GDM1 (cell line): ENCODE results near the gene OARD1.
"Not testable (repeated sequence)": the region's sequence is repeated elsewhere in the genome, so short reads cannot be mapped to it uniquely, and the experiment has no call there.

ENCODE experiments used
- DNase-seq: peaks from one replicate; lab custom pipeline; 2025; lab: John Stamatoyannopoulos, UW

The OARD1 gene, protein sequence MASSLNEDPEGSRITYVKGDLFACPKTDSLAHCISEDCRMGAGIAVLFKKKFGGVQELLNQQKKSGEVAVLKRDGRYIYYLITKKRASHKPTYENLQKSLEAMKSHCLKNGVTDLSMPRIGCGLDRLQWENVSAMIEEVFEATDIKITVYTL

DNA sequence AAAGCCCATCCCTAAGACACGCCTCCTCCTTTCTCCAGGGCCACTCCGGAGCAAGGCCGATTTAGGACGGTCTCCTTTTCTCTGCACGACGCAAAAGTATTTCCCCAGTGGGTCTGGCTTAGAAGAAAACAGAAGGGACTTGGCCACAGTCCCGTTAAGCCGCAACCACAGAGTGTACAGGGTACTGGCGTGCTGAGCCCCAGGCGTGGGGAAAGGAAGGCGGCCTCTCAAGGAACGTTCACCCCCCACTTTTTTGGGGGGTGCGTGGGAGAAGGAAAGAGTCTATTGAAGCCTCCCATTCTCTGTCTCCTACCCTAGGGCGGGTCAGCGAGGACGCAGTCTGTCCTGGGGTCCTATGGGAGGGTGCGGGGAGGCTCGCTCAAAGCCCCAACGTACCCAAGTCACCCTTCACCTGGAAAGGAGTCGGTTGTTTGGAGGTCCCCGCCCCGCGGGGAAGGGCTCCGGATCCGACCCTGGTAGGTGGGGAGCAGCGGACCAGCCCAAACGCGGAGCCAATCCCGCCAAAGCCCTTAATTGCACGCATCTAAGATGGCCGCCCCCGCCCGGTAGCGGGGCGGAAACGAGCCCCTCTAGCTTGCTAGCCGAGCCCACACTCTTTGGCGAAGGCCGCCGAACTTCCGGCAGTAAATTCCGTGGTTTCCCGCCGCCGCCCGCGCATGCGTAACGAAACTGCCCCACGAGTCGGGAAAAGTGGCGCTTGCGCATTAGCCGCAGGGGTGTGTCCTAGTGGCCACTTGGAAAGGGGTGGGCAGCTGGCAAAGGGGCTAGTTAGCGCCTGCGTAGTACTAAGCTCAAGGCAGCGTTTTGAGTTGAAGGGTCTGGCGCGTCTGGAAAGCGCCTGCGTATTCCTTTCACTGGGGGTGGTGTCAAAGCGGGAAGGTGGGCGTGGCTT, at the start of gene OARD1:
Gene OARD1 (minus strand): TSS at position 434 of the 913 bp plus-strand sequence. CDS start 722 bp downstream, outside the sequence.
- DNase-seq: peak; percentile 99

- no peak for DNase-seq
Observed at GRCh38 chr6:41120058-41120457, 47.9 kb upstream of the OARD1 start.

- DNase-seq: no peak
Observed at GRCh38 chr6:41119508-41119907, 47.4 kb upstream of the OARD1 start.

GRCh38 chr6:41115027-41115426, 42.9 kb upstream of the OARD1 start:
- not testable (repeated sequence) for DNase-seq

- no peak for DNase-seq
Observed at GRCh38 chr6:41111017-41111416, 38.9 kb upstream of the OARD1 start.

DNA sequence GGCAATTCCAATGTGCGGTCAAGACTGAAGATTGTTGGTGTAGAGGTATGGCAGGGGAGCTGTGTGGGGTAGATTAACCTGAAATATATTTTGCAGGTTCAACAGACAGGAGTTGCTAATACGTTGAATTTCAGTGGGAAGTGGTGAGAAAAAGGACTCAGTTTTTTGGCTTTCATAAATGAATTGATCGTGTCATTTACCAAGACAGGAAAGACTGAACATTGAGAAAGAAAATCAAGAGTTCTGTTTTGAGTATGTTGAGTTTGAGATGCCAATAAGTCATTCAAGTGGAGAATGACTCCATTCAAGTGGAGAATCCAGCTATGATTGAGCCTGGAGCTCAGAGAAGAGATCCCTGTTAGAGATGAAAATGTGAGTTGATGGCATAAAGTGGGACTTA, 31.7 kb upstream of the OARD1 start:
- no peak for DNase-seq

- no peak for DNase-seq
Observed at GRCh38 chr6:41100871-41101287, 28.7 kb upstream of the OARD1 start.

GRCh38 chr6:41098366-41098765, 26.2 kb upstream of the OARD1 start:
- DNase-seq: no peak

- DNase-seq: no peak
Observed at GRCh38 chr6:41097467-41098090, 25.4 kb upstream of the OARD1 start.

- no peak for DNase-seq
Observed at GRCh38 chr6:41093729-41094128, 21.6 kb upstream of the OARD1 start.

- DNase-seq: no peak
Observed at GRCh38 chr6:41092421-41093140, 20.4 kb upstream of the OARD1 start.

DNA sequence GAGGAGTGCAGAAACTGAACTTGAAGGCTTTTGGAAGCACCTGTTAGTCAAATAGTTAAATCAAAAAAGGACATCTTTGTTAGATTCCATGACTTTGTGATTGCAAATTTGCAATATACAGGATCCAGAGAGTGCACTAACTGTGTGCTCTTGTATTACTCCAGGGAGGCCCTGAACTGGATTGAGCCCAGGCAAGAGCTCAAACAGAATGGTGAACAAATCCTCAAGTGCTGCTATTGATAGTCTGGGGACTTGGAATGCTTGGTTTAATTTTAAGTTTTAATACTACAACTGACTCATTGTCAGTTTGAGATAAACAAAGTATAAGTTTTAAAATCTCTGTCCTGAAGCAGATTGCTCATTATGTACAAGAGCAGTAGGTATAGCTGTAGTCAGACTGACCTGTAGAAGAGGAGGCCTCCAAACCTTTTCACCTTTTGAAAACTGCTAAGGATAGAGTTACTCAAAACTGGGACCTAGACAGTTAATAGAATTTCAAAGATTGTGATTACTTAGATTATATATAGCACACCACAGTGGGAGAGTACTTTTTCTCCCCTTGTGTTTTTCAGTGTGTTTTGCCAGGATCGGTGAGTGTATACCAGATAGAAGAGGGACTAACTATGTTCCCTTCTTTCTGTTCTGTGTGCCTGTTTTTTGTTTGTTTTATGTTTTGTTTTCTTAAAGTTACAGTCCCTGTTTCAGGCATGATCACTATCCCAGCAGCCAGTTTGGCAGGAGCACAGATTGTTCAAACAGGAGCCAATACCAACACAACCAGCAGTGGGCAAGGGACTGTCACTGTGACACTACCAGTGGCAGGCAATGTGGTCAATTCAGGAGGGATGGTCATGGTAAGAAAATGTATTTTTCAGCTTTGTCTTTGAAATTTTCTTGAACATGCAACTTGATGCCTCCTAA, 18.9 kb upstream of the OARD1 start:
- no peak for DNase-seq

DNA sequence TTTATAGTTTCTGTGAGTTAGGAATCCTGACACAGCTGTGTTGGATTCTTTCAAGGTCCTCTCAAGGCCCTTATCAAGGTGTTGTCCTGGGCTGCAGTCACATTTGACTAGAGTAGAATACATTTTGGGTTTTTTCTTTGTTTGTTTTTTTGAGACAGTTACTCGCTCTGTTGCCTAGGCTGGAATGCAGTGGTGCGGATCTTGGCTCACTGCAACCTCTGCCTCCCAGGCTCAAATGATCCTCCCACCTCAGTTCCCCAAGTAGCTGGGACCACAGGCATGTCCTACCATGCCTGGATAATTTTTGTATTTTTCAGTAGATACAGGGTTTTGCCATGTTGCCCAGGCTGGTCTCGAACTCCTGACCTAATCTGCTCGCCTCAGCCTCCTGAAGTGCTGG, 16.3 kb upstream of the OARD1 start:
- DNase-seq: no peak

GRCh38 chr6:41085182-41085581, 13.0 kb upstream of the OARD1 start:
- no peak for DNase-seq

GRCh38 chr6:41083072-41083471, 10.9 kb upstream of the OARD1 start:
- no peak for DNase-seq

DNA sequence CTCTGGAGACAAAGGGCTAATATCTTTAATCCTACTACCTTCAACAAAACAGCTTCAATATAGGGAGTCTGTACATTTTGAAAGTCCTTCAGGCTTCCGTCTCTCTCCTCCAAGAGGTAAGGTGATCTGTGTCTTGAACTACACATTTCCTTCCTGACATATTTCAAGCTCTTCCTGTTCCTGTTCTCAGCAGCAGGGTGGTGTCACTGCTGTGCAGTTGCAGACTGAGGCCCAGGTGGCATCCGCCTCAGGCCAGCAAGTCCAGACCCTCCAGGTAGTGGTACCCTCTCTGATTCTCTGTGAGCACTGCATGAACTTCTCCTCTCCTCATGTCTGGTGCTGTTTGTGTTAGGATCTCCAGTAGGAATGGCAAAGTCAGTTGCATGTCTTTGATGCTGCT, 8.5 kb upstream of the OARD1 start:
- DNase-seq: no peak

GRCh38 chr6:41079080-41079479, 6.9 kb upstream of the OARD1 start:
- no peak for DNase-seq

DNA sequence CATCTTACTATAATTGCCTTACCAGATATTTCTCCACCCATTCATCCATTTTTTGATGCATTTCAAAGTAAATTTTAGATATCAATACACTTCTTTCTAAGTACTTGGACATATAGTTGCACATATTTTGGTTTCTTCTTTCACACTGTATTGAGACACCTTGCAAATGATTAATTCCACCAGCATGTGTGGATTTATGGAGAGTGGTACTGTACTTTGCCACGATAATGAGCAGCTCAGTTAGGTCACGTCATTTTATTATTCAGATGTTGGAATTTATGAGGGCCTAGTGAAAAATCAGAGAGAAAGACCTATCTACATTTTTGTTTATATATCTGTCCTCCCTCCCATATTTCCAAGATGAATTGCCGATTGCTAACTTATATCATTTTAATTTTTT, 5.9 kb upstream of the OARD1 start:
- DNase-seq: no peak

DNA sequence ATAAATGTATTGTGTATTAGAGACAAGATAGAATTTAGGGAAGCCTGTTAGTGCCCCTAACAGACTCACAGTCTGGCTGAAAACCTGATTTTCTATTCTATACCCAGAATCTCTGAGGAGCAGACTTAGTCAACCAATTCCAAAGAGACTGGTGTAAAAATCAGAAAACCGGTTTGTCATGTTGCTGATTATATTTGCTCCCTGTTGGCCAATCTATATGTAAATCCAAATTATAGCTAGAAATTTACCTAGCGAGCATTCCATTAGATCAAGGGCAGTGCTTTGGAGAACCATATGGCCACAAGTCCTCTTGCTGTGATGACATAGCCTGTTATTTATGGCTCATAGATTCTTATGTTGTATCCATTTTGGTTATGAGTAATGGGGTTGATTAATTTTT, 5.4 kb upstream of the OARD1 start:
- DNase-seq: no peak

DNA sequence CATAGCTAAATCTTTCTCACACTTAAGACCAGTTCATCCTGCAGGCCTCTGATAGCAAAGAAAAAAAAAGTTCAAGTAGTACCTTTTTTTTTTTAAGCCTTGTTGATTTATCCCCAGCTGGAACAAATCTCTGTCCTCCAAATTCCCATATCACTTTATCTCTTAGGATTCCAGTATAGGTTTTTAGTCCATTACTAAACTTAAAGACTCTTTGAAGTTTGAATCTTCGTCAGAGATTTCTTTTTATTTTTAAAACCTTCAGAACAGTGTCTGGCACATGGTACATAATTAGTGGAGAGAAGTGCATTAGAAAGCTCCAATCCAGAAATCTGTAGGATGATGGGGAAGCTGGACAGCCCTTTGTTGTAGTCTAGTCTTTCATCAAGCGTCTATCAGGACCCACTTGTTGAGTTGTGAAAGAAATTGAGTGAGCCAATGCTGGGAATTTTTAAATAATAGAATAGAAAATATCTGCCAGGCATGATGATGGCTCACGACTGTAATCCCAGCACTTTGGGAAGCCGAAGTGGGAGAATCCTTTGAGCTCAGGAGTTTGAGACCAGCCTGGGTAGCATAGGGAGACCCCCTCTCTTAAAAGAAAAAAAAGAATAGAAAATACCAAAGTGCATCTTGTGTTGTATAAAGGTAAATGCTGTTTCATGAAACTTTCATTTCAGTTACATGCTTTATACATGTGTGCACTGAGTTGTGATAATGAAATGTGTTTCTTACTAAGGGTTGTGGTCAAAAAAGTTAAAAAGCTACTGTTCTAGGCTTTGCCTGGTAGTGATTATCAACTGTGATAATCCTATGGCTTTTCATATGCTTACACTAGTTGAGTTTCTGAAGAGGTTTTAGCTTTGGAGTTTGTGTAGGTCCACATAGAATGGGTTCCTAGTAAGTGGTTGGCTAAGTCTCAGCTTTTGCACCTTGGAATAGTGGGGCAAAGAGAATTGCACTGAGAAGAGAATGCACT, 3.8 kb upstream of the OARD1 start:
- DNase-seq: no peak
